Astrocyte of the cerebellum (primary cell): Measurements from ENCODE around the gene TMED8.
"Not testable (repeated sequence)": the region's sequence is repeated elsewhere in the genome, so short reads cannot be mapped to it uniquely, and the experiment has no call there.

ENCODE experiments used
- DNase-seq: peaks from one replicate; pipeline ENCODE4 v3.0.0-alpha.2; 2011; ENCODE audit warnings: low read depth
- H3K4me3 ChIP-seq: 2 replicates; pipeline ENCODE4 v1.5.1; 2011; ENCODE audit warnings: mild to moderate bottlenecking, low read depth, low read length, moderate library complexity
- CTCF ChIP-seq: IDR thresholded peaks from 2 replicates; pipeline ENCODE4 v1.5.1; 2012; ENCODE audit warnings: low read length, low read depth, moderate library complexity, mild to moderate bottlenecking; ENCODE audit errors: missing control alignments
- in situ Hi-C: cut with HindIII; loops from 2 replicates; pipeline ENCODE4 v1.10.0; 2017; ENCODE audit warnings: low sequenced_read_pairs

Gene TMED8

GRCh38 chr14:77319422-77319821, 57.5 kb downstream of the TMED8 start:
- no peak for DNase-seq
- peak overlapping the region; percentile 78 for H3K4me3 ChIP-seq
- in situ Hi-C loops, result no loop called here
- TF ChIP-seq CTCF, result no peak

- in situ Hi-C loops, H3K4me3 ChIP-seq, DNase-seq: not testable (repeated sequence)
These were observed 58.1 kb downstream of the TMED8 start for GRCh38 chr14:77318756-77319155.

- H3K4me3 ChIP-seq, result no peak overlapping the region
- TF ChIP-seq CTCF, result no peak
- DNase-seq, result no peak
- in situ Hi-C loops, result no loop called here
These were observed 58.8 kb downstream of the TMED8 start for GRCh38 chr14:77318006-77318553.

GRCh38 chr14:77316872-77317301, 60.0 kb downstream of the TMED8 start:
- no peak overlapping the region for H3K4me3 ChIP-seq
- in situ Hi-C loops, result no loop called here
- DNase-seq, result no peak
- TF ChIP-seq CTCF, result no peak

GRCh38 chr14:77316195-77316505, 60.7 kb downstream of the TMED8 start:
- DNase-seq, result no peak
- no peak overlapping the region for H3K4me3 ChIP-seq
- in situ Hi-C loops, result no loop called here
- no peak for TF ChIP-seq CTCF

GRCh38 chr14:77314539-77315457, 62.1 kb downstream of the TMED8 start:
- DNase-seq, result no peak
- TF ChIP-seq CTCF, result no peak
- in situ Hi-C loops, result no loop called here
- no peak overlapping the region for H3K4me3 ChIP-seq

- in situ Hi-C loops, result no loop called here
- H3K4me3 ChIP-seq, result no peak overlapping the region
- no peak for TF ChIP-seq CTCF
- DNase-seq, result no peak
These were observed 62.9 kb downstream of the TMED8 start for GRCh38 chr14:77314043-77314442.
